RWPE2 (cell line): Measurements from ENCODE around the gene DDX51.

Source experiments
- ATAC-seq: fragments of 200-7000 bp; cut with Tn5 transposase; 3 replicates; pipeline ENCODE4 v1.9.1; 2021; ENCODE audit warnings: low read depth
- DNase-seq: peaks from one replicate; pipeline ENCODE4 v3.0.0-alpha.2; 2020; ENCODE audit warnings: low spot score
- H3K27ac ChIP-seq: fragments of 450-650 bp; 2 replicates; pipeline ENCODE4 v1.5.1; 2017; ENCODE audit warnings: mild to moderate bottlenecking; ENCODE audit not compliant: poor library complexity, severe bottlenecking
- H3K27me3 ChIP-seq: fragments of 250-450 bp; sonication (Bioruptor Pico); 2 replicates; pipeline ENCODE4 v1.5.1; 2021; ENCODE audit warnings: mild to moderate bottlenecking, moderate library complexity; ENCODE audit not compliant: insufficient read depth, poor library complexity, severe bottlenecking
- H3K36me3 ChIP-seq: fragments of 250-450 bp; sonication (Bioruptor Pico); 2 replicates; pipeline ENCODE4 v1.5.1; 2020; ENCODE audit warnings: low read depth, mild to moderate bottlenecking, moderate library complexity
- H3K4me1 ChIP-seq: fragments of 250-450 bp; sonication (Bioruptor Pico); 2 replicates; pipeline ENCODE4 v1.5.1; 2021; ENCODE audit warnings: mild to moderate bottlenecking, moderate library complexity; ENCODE audit not compliant: insufficient read depth, poor library complexity, severe bottlenecking
- H3K4me3 ChIP-seq: fragments of 250-450 bp; sonication (Bioruptor Pico); 2 replicates; pipeline ENCODE4 v1.5.1; 2021; ENCODE audit warnings: mild to moderate bottlenecking, moderate library complexity; ENCODE audit not compliant: severe bottlenecking
- H3K9me3 ChIP-seq: fragments of 250-450 bp; sonication (Bioruptor Pico); 2 replicates; pipeline ENCODE4 v1.5.1; 2021; ENCODE audit warnings: mild to moderate bottlenecking, moderate library complexity; ENCODE audit not compliant: severe bottlenecking
- TF ChIP-seq, protein P1 (sequence below): fragments of 450-650 bp; IDR thresholded peaks from one replicate; pipeline ENCODE4 v1.5.1; 2017; ENCODE audit warnings: mild to moderate bottlenecking, moderate library complexity; ENCODE audit not compliant: poor library complexity, severe bottlenecking

Gene DDX51

GRCh38 chr12:132163041-132163910 lies 19.2 kb upstream of the DDX51 start:
- H3K36me3 ChIP-seq: no peaks in the 10 kb centered on the region
- no peaks in the 10 kb centered on the region for H3K9me3 ChIP-seq
- no peak overlapping the region for H3K27ac ChIP-seq
- no peak overlapping the region for H3K4me3 ChIP-seq
- peak; percentile 32 for ATAC-seq
- H3K4me1 ChIP-seq: peaks cover 3% of the 10 kb centered on the region
- H3K27me3 ChIP-seq: peaks cover 1% of the 10 kb centered on the region
- no peak for DNase-seq
- TF ChIP-seq, protein P1, sequence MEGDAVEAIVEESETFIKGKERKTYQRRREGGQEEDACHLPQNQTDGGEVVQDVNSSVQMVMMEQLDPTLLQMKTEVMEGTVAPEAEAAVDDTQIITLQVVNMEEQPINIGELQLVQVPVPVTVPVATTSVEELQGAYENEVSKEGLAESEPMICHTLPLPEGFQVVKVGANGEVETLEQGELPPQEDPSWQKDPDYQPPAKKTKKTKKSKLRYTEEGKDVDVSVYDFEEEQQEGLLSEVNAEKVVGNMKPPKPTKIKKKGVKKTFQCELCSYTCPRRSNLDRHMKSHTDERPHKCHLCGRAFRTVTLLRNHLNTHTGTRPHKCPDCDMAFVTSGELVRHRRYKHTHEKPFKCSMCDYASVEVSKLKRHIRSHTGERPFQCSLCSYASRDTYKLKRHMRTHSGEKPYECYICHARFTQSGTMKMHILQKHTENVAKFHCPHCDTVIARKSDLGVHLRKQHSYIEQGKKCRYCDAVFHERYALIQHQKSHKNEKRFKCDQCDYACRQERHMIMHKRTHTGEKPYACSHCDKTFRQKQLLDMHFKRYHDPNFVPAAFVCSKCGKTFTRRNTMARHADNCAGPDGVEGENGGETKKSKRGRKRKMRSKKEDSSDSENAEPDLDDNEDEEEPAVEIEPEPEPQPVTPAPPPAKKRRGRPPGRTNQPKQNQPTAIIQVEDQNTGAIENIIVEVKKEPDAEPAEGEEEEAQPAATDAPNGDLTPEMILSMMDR: no peak

- H3K4me3 ChIP-seq: no peak overlapping the region
- no peaks in the 10 kb centered on the region for H3K9me3 ChIP-seq
- H3K27ac ChIP-seq: no peak overlapping the region
- no peaks in the 10 kb centered on the region for H3K36me3 ChIP-seq
- DNase-seq (no peak), ATAC-seq (peak; percentile 73)
- no peaks in the 10 kb centered on the region for H3K27me3 ChIP-seq
- peaks cover 3% of the 10 kb centered on the region for H3K4me1 ChIP-seq
- TF ChIP-seq, protein P1: peak; percentile 5
These were observed 18.5 kb upstream of the DDX51 start for GRCh38 chr12:132162508-132163031.

DNA sequence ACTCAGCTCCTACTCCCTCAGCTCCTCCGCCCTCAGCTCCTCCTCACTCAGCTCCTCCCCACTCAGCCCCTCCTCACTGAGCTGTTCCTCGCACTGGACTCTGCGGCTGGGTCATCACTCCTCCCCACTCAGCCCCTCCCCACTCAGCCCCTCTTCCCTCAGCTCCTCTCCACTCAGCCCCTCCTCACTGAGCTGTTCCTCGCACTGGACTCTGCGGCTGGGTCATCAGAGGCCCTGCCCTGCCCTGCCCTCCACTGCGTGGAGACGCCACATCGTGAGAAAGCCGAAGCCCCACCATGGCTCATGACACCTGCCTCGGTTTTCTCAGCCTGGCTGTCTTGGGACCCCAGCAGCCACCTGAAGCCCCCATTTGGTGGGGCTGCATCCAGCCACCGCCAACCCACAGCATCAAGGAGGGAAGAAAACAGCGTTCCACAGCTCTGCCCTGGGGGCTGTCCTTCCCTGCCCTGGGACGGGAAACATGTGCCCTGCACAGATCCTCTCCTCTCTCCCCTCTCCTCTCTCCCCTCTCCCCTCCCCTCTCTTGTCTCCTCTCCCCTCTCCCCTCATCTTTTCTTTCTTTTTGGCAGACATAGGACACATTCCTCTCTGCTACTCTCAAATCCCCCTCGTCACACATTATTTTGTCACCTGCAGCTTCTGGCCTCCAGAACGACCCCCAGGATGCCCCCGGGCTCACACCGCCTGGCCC lies 17.8 kb upstream of the DDX51 start:
- no peaks in the 10 kb centered on the region for H3K27me3 ChIP-seq
- H3K36me3 ChIP-seq: no peaks in the 10 kb centered on the region
- no peaks in the 10 kb centered on the region for H3K9me3 ChIP-seq
- peaks cover 3% of the 10 kb centered on the region for H3K4me1 ChIP-seq
- H3K27ac ChIP-seq: no peak overlapping the region
- H3K4me3 ChIP-seq: no peak overlapping the region
- DNase-seq (no peak), ATAC-seq (no peak)
- TF ChIP-seq, protein P1: no peak

- DNase-seq (no peak), ATAC-seq (no peak)
- Histone ChIP-seq H3K9me3 (no peaks in the 10 kb centered on the region), H3K4me1 (peaks cover 3% of the 10 kb centered on the region), H3K36me3 (no peaks in the 10 kb centered on the region), H3K4me3 (no peak overlapping the region), H3K27me3 (no peaks in the 10 kb centered on the region), H3K27ac (no peak overlapping the region)
- TF ChIP-seq, protein P1: no peak
These were observed 17.1 kb upstream of the DDX51 start for GRCh38 chr12:132161036-132161781.
